CD4-positive, alpha-beta T cell treated with Interleukin-2 at 100 ng/mL for 4 hours (primary cell): ENCODE results near the gene OR1A1.
"Not testable (repeated sequence)": the region's sequence is repeated elsewhere in the genome, so short reads cannot be mapped to it uniquely, and the experiment has no call there.

Source experiments
- DNase-seq: peaks from one replicate; pipeline ENCODE4 v3.0.0-alpha.2; 2020; ENCODE audit warnings: low spot score

The OR1A1 gene, protein sequence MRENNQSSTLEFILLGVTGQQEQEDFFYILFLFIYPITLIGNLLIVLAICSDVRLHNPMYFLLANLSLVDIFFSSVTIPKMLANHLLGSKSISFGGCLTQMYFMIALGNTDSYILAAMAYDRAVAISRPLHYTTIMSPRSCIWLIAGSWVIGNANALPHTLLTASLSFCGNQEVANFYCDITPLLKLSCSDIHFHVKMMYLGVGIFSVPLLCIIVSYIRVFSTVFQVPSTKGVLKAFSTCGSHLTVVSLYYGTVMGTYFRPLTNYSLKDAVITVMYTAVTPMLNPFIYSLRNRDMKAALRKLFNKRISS

DNA sequence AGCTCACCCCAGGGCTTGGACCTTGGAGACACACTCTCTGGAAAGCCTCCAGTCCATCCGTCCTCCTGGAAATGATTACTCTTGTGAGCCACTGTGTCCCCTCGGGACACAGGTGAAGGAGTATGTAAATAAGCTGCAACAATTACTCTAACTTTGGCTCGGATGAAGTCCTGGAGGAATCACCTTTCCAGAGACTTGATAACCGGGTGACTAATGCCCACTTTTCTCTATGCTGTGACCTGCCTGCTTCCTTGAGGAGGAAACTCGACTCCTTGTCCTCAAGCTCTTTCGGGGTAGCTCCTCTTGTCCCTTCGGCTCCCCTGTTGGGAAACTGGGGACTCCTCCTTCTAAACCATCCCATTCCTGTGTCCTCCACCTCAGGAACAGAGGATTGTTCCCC lies at the start of gene OR1A1:
Gene OR1A1 (plus strand): TSS at position 301 of the 400 bp plus-strand sequence. CDS start 7,954 bp downstream, outside the sequence.
- no peak for DNase-seq

DNA sequence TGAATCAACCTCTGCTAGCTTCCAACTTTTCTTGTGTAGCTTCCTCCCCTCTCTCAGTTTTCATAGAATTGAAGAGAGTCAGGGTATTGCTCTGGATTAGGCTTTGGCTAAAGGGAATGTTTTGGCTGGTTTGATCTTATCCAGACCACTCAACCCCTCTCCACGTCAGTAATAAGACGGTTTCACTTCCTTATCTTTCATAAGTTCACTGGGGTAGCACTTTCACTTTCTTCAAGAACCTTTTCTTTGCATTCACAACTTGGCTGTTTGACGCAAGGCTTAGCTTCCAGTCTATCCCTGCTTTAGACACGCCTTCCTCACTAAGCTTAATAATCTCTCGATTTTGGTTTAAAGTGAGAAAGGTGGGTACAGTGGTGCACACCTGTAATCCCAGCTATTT lies 39.9 kb upstream of the OR1A1 start:
- DNase-seq: no peak

DNA sequence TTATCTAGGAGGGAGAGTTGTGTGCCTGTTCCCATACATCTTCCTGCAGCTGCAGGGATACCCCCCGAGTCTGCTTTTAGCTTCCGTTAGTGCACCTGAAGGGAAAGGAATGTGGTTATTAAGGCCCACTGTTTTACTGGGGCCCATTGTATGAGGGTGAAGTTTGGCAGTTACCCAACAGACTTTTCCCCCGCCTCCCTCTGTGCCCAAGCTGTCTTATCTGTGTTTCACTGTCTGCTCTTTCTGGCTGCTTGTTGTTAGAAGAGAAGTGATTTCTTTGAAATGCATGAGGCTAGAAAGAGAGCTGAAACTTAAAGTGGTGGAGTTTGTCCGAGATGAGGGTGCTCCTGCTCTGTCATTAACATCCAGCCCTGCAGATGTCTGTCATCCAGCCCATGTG lies 17.5 kb upstream of the OR1A1 start:
- DNase-seq: no peak

DNA sequence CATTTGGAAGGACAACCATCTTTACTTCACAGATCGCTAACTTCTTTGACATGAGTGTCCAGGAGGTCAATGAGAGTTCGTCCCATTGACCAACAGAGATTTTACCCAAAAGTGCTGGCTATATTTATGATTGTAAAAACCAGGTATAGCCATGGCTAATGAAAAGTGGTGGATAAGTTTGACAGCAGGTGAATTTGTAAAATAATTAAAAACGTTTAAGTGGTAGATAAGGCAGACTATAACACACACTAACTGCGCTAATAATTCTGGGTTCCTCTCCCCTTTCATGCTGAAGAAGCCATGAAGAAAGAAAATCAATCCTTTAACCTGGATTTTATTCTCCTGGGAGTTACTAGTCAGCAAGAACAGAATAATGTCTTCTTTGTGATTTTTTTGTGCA lies 10.2 kb upstream of the OR1A1 start, which contains the start of gene OR1A2:
Gene OR1A2 (plus strand): TSS at position 301 of the 400 bp plus-strand sequence. CDS start 0 bp downstream, at position 301.
- no peak for DNase-seq

DNA sequence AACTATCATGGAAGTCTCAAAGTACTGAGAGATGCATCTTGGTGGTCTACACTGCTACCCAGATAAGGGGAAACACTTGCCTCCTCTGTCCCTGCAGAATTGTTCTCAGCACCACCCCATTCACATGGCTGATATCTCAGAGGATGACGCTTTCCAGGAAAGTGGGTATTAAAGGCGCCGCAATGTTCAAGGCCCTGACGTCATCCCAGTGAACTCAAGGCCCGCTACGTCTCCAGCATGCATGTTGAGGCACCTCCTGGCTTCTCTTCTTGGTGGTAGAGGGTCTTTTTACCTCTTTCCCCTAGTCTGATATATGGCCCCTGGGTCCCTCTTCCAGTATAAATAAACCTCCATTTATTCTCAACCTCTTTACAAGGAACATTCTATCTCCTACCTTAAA lies 1.0 kb downstream of the OR1A1 start:
- DNase-seq: no peak

DNA sequence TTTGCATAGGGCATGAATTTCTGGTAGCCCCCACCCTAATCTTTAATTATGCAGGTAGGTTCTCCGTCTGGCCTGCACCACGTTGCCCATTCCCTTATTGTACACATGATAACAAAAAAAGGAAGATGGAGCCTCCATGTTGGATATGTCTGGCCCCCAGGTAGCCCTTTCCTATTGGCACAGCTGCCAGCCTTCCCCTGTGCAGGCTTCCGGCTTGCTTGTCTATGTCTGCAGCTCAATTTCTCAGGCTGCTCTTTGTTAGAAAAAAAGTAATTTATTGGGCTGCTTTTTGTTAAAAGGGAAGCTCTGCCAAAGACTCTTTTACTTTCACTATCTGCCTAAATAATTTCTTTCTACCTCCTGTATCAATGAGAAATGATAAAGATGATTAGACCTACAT lies 5.5 kb downstream of the OR1A1 start:
- DNase-seq: no peak

DNA sequence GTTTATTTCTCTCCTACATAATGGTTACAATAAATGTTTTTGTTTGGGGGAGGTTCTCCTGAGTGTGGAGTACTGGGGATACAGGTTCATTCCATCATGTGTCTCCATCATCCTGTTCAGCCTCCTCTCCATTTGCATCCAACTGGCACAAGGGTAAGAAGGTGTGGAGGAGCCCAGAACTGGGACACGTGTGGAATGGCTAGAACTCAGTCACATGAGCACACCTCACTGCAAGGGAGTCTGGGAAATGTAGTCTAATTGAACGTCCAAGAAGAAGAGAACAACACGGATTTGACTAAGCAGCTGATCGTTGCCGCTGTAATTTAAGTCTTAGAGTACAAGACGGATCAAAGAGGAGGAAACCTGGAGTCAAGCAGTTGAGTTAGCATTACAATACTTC lies 6.1 kb downstream of the OR1A1 start:
- no peak for DNase-seq

DNA sequence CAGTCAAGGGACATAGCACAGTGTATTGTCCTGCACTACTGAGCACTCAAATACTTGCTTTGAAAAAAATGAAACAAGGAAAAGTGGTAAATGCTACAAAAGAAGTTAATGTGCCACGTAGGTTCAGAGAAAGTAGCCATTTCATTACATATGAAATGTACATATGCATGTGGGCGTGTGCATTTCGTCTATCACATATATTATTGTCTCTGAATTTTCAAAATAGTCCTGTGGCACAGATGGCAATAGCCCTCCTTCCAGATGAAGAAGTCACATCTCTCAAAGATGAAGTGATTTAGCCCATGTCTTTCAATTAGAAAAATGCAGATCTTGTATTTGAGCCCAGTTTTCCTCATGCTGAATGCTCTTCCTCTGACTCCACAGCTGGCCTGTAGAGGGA lies 12.5 kb downstream of the OR1A1 start:
- not testable (repeated sequence) for DNase-seq

DNA sequence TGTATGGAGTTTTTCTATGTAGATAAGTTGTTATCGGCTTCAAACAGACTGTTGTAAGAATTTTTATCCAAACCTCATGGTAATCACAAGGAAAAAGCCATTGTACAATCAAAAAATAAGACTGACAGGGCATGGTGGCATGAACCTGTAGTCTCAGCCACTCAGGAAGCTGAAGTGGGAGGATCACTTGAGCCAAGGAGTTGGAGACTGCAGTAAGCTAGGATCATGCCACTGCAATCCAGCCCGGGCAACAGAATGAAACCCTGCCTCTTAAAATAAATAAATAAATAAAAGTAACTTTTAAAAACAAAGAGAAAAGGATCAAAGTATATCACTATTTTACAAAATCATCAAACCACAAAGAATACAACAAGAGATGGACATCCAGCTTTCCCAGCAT lies 14.4 kb downstream of the OR1A1 start:
- no peak for DNase-seq

DNA sequence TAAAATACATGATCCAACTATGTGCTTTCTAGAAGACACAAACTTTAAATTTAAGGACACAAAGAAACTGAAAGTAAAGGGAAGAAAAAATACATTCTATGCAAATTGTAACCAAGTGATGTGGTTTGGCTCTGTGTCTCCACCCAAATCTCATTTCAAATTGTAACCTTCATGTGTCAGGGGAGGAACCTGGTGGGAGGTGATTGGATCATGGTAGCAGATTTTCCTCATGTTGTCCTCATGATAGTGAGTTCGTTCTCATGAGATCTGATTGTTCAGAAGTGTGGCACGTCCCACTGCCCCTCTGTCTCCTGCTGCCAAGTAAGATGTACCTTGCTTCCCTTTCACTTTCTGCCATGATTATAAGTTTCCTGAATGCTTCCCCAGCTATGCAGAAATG lies 15.0 kb downstream of the OR1A1 start:
- DNase-seq: no peak

DNA sequence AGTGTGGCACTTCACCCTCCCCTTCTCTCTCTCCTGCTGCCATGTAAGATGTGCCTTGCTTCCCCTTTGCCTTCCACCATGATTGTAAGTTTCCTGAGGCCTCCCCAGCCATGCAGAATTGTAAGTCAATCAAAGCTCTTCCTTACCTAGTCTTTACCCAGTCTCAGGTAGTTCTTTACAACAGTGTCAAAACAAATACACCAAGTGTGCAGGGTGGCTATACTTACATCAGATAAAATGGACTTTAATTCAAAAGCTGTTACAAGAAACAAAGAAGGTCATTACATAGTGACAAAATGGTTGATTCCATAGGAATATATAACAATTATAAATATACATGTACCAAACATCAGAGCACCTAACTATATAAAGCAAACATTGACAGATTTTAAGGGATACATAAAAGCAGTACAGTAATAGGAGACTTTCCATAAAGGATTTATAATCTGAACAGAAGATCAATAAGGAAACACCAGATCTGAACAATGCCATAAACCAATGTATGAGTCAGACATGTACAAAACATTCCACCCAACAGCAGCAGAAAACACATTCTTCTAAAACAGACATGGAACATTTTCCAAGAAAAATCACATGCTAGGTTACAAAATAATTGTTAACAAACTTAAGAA lies 17.4 kb downstream of the OR1A1 start:
- DNase-seq: not testable (repeated sequence)

DNA sequence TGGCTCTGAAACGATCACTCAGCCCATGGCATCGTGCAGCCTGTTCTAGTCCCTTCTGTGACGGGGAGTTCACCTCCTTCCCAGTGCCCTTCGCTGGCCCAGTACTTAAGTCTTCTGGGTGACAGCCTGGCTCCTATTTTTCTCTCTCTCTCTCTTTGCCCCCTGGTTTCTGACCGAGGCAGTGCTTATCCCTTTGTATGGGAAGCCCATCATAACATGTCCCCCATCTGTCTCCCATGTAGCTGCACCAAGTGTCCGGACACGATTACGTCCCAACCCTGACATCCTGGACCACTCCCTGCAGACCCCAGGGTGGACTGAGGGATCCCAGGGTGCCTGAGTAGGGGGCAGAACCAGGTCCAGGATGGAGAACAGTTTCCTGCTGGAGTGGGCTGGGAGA lies 24.8 kb downstream of the OR1A1 start:
- not testable (repeated sequence) for DNase-seq

DNA sequence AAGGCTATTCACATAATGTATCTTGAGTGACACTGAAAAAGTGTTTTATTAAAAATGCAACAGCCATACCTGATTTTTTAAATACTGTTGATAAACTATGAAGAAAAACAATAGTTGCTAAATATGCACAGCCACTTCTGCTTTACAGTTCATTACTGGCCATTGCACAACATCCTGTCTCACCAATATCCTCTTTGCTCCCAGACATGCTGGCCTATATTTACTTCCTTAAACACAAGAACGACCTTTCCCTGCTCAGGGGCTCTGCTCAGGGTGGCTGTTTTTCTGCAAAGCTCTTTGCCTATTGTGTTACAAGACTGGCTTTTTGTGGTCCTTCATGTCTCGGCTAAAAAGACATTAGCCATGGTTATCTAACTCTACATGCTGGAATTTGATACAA lies 31.2 kb downstream of the OR1A1 start:
- DNase-seq: peak; percentile 2

DNA sequence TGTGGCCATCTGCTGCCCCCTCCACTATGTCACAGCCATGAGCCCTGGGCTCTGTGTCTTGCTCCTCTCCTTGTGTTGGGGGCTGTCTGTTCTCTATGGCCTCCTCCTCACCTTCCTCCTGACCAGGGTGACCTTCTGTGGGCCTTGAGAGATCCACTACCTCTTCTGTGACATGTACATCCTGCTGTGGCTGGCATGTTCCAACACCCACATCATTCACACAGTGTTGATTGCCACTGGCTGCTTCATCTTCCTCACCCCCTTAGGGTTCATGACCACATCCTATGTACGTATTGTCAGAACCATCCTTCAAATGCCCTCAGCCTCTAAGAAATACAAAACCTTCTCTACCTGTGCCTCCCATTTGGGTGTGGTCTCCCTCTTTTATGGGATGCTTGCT lies 33.6 kb downstream of the OR1A1 start:
- not testable (repeated sequence) for DNase-seq

DNA sequence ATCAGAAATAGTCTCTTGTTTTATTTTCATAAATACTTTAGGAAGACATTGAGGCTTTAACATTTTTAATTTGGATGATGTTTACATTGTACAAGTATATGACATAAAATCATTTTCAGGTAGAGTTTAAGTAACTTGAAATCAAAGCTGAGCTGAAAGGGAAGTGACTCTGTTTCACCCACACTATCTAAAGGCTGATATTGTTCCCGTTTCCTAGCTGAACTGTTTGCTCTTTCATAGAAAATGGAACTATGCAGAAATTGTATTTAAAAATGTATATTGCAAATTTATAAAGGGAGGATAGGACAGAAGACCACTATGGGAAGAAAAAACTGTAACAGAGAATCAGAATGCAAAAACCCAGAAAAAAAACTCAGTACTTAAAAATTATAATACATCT lies 37.4 kb downstream of the OR1A1 start:
- DNase-seq: not testable (repeated sequence)

DNA sequence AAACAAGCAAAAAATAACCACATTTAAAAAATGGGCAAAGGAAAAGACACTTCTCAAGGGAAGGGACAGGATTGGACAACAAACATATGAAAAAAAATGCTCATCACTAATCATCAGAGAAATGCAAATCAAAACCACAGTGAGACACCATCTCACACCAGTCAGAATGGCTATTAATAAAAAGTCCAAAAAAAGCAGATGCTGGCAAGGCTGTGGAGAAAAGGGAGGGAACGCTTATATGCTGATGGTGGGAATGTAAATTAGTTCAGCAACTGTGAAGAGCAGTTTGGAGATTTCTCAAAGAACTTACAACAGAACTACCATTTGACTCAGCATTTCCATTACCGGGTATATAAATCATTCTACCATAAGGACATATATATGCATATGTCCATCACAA lies 41.5 kb downstream of the OR1A1 start:
- DNase-seq: not testable (repeated sequence)

DNA sequence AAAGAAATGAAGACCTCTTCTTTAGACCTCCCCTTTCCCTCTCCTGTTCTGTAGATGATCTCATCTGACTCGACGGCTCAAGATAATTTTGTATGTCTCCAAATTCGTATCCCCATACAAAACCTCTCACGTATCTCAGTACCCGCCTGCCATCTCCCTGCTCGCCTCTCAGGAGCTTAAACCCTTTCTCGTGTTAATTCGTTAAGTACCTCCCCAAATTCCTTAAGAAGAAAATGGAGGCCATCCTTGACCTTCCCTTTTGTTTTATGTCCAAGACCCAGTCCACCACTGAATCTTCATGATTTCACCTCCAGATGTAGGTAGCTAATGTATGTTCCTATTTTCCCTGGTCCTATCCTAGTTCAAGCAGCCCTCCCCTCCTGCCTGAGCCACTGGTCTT lies 49.1 kb downstream of the OR1A1 start:
- DNase-seq: no peak

DNA sequence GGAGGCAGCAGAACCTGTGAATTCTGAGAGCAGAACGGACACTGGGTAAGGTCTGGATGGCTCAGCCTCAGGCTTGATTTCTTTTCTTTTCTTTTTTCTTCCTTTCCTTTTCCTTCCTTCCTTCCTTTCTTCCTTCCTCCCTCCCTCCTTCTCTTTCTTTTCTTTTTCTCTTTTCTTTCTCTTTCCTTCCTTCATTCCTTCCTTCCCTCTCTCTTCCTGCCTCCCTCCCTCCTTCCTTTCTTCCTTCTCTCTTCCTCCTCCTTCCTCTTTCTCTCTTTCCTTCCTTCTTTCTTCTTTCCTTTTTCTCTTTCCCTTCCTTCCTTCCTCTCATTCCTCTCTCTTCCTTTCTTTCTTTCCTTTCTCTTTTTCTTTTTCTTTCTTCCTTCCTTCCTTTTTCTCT lies 52.7 kb downstream of the OR1A1 start:
- DNase-seq: no peak

DNA sequence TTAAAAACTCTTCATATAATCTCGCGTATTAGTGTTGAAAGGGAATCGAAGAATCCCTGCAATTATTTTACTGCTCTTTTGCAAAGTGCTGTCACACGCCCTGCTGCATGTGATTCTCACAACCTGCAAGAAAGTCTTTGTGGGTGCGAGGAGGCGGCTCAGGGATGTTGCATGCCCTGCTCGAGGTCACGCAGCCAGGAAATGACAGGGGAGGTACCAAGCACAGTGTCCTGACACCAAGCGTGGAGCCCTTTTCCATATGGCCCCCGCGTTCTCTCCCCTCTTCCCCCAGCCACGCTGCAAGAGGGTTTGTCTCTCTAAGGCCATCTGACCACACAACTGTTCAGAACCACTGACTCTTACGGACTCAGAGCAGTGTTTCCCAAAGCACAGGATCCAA lies 53.1 kb downstream of the OR1A1 start:
- no peak for DNase-seq
